ENCODE data around the gene GAS2. TPM values are rescaled to one million over a fixed set of nuclear protein-coding genes. Genes with fewer than 3 reads are reported as not detected.
A peak's percentile ranks its signal among the peaks of the same experiment; 100 is the strongest.

Gene GAS2
- total RNA-seq, 1 donor from 2014 or later: 27.0 TPM

DNA sequence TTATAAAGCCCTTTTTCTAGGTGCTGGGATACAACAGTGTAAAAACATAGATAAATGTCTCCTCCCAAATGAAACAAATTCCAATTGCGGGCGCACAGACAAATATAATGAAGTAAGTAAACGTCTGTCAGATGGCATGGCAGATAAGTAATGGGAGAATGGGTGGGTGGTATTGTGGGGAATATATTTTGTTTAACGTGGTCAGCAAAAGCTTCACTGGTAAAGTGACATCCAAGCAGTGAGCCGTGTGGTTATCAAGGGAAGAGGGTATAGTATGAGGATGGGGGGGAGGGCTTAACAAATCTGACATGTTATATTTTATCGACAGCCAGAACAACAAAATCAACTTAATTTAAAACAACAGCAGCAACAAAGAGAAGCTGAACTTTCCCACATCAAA lies 162.0 kb downstream of the GAS2 start:
- no peaks in the 10 kb centered on the region for H3K27me3 ChIP-seq
- H3K36me3 ChIP-seq: peaks cover 13 to 14% of the 10 kb centered on the region in 2 donors
- TF ChIP-seq, protein P1, sequence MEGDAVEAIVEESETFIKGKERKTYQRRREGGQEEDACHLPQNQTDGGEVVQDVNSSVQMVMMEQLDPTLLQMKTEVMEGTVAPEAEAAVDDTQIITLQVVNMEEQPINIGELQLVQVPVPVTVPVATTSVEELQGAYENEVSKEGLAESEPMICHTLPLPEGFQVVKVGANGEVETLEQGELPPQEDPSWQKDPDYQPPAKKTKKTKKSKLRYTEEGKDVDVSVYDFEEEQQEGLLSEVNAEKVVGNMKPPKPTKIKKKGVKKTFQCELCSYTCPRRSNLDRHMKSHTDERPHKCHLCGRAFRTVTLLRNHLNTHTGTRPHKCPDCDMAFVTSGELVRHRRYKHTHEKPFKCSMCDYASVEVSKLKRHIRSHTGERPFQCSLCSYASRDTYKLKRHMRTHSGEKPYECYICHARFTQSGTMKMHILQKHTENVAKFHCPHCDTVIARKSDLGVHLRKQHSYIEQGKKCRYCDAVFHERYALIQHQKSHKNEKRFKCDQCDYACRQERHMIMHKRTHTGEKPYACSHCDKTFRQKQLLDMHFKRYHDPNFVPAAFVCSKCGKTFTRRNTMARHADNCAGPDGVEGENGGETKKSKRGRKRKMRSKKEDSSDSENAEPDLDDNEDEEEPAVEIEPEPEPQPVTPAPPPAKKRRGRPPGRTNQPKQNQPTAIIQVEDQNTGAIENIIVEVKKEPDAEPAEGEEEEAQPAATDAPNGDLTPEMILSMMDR (IDR thresholded peaks at IDR 0.05): no peak
- no peak overlapping the region for H3K27ac ChIP-seq
- H3K4me1 ChIP-seq: peaks cover 0 to 5% of the 10 kb centered on the region in 2 donors
- intact Hi-C loops (cut with DNase I): loop anchor here (5.0 kb wide), 1 partner anchor 201 kb away; the partner anchor contains the start of gene FANCF
- H3K9me3 ChIP-seq: no peaks in the 10 kb centered on the region
- DNase-seq (ENCODE audit: low spot score in 2 of 2): no peak
- peak overlapping the region; percentile 68 to 85 for H3K4me3 ChIP-seq

GRCh38 chr11:22829231-22830081 lies 163.0 kb downstream of the GAS2 start, which contains the start of gene SVIP:
Gene SVIP, minus strand, starts transcription at chr11:22829801. Its CDS starts 53 bp downstream, at chr11:22829748.
- peak within 1 kb of the TSS; percentile 76 to 80 for H3K27ac ChIP-seq
- DNase-seq (ENCODE audit: low spot score in 2 of 2): peak; percentile 70 to 96
- peaks cover 5 to 9% of the 10 kb centered on the region in 2 donors for H3K36me3 ChIP-seq
- H3K4me3 ChIP-seq: peak within 1 kb of the TSS; percentile 68 to 85
- no peaks in the 10 kb centered on the region for H3K27me3 ChIP-seq
- intact Hi-C loops (cut with DNase I): loop anchor here (5.0 kb wide), 1 partner anchor 202 kb away; the partner anchor contains the start of gene FANCF
- no peaks in the 10 kb centered on the region for H3K9me3 ChIP-seq
- peaks cover 0 to 5% of the 10 kb centered on the region in 2 donors for H3K4me1 ChIP-seq
- TF ChIP-seq, protein P1 (IDR thresholded peaks at IDR 0.05): peak; percentile 30 to 78 (median 73)

DNA sequence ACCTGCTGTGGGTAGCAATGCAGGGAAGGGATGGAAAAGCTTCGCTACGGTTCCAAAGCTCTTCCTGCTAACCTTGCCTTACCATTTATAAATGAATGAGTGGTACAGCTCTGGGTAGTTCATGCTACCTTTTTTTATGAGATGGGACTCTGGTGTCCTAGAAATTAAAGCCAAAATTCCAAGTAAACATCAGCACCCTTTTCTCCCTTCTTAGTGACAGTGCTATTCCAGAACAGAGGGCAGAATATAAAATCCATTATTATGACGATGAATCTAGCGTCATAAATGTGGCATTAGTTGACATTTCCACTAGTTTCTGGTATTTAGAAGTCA lies 163.6 kb downstream of the GAS2 start:
- no peak overlapping the region for H3K27ac ChIP-seq
- H3K4me1 ChIP-seq: peaks cover 0 to 5% of the 10 kb centered on the region in 2 donors
- TF ChIP-seq, protein P1 (IDR thresholded peaks at IDR 0.05): no peak
- no peaks in the 10 kb centered on the region for H3K27me3 ChIP-seq
- H3K4me3 ChIP-seq: peak overlapping the region; percentile 68 to 85
- DNase-seq (ENCODE audit: low spot score in 2 of 2): no peak
- H3K9me3 ChIP-seq: no peaks in the 10 kb centered on the region
- peaks cover 0 to 4% of the 10 kb centered on the region in 2 donors for H3K36me3 ChIP-seq
- intact Hi-C loops (cut with DNase I): no loop called here

DNA sequence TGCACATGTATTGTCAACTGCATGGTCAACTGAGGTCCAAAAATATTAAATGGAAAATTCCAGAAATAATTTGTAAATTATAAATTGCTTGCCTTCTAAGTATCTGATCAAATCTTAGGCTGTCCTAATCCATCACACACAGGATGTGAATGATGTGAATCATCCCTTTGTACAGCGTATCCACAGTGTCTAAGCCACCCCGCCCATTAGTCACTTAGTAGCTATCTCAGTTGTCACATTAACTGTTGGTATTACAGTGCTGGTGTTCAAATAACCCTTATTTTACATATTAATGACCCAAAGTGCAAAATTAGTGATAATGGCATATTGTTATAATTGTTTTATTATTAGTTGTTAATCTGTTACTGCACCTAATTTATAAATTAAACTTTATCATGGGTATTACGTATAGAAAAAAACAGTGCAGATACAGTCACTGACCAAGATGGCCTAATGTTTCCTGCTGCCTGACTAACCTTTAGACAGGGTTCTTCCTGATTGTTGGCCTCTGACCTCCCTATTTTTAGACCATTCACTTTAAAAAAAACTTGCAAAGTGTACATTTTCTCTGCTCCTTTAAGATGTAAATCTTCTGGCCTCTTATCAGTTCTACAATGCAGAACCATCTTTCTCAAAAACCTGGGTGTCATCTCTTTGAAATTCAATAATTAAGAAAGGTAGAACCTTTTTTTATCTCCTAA lies 166.1 kb downstream of the GAS2 start:
- Histone ChIP-seq H3K27me3 (no peaks in the 10 kb centered on the region), H3K36me3 (no peaks in the 10 kb centered on the region), H3K4me1 (peaks cover 0 to 5% of the 10 kb centered on the region in 2 donors), H3K27ac (no peak overlapping the region), H3K9me3 (no peaks in the 10 kb centered on the region), H3K4me3 (no peak overlapping the region)
- TF ChIP-seq, protein P1 (IDR thresholded peaks at IDR 0.05): no peak
- no peak for DNase-seq (ENCODE audit: low spot score in 2 of 2)
- intact Hi-C loops (cut with DNase I): no loop called here

DNA sequence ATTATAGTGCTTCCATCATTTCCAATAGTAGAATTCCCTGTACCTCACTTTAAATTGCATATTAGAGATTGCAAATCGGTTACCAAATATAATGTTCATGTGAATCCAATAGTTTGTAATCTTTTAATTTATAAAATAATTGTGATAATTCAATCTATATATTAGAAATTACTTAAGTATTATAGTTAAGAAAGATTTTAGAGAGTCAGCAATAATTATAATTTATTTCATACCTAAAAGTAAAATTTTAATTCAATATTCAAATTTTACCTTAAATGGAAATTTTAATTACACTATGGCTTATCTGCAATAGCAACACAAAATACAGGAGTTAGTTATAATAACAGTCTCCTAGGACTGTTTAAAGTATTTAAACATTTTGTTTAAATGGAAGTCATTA lies 180.3 kb downstream of the GAS2 start:
- no peak for DNase-seq (ENCODE audit: low spot score in 2 of 2)
- H3K27ac ChIP-seq: no peak overlapping the region
- no peaks in the 10 kb centered on the region for H3K4me1 ChIP-seq
- no peaks in the 10 kb centered on the region for H3K36me3 ChIP-seq
- intact Hi-C loops (cut with DNase I): no loop called here
- H3K4me3 ChIP-seq: no peak overlapping the region
- H3K9me3 ChIP-seq: no peaks in the 10 kb centered on the region
- no peaks in the 10 kb centered on the region for H3K27me3 ChIP-seq
- TF ChIP-seq, protein P1 (IDR thresholded peaks at IDR 0.05): no peak
